Skeletal muscle satellite cell (primary cell): Measurements from ENCODE around the gene MRPS5. TPM values are rescaled to one million over a fixed set of nuclear protein-coding genes. Genes with fewer than 3 reads are reported as not detected.
A peak's percentile ranks its signal among the peaks of the same experiment; 100 is the strongest.

Experiments used
- H3K27me3 ChIP-seq: 2 replicates; pipeline ENCODE4 v1.7.0; 2013; ENCODE audit warnings: low read length; ENCODE audit not compliant: control insufficient read depth, insufficient read depth
- H3K36me3 ChIP-seq: 2 replicates; pipeline ENCODE4 v1.7.0; 2013; ENCODE audit warnings: mild to moderate bottlenecking, control low read depth, low read length; ENCODE audit not compliant: insufficient read depth
- H3K4me1 ChIP-seq: 2 replicates; pipeline ENCODE4 v1.7.0; 2013; ENCODE audit warnings: low read length; ENCODE audit not compliant: control insufficient read depth, insufficient read depth
- H3K4me2 ChIP-seq: 2 replicates; pipeline ENCODE4 v1.7.0; 2013; ENCODE audit warnings: mild to moderate bottlenecking, low read length
- H3K4me3 ChIP-seq: 2 replicates; pipeline ENCODE4 v1.7.0; 2013; ENCODE audit warnings: low read length
- H3K9ac ChIP-seq: 2 replicates; pipeline ENCODE4 v1.7.0; 2013; ENCODE audit warnings: mild to moderate bottlenecking, low read depth, low read length, moderate library complexity
- H3K9me3 ChIP-seq: replicated peaks from 2 replicates; pipeline ENCODE4 v1.7.0; 2013; ENCODE audit warnings: mild to moderate bottlenecking, control low read depth, low read length
- total RNA-seq: library from RNA; depleted of rRNA; stranded (reverse); fragments of >200 nt; gene quantifications from 2 replicates; pipeline ENCODE4 v1.2.3, GENCODE V29; 2012; rRNA removed

Gene MRPS5
- total RNA-seq = 41.1 and 42.3 TPM in 2 replicates

DNA sequence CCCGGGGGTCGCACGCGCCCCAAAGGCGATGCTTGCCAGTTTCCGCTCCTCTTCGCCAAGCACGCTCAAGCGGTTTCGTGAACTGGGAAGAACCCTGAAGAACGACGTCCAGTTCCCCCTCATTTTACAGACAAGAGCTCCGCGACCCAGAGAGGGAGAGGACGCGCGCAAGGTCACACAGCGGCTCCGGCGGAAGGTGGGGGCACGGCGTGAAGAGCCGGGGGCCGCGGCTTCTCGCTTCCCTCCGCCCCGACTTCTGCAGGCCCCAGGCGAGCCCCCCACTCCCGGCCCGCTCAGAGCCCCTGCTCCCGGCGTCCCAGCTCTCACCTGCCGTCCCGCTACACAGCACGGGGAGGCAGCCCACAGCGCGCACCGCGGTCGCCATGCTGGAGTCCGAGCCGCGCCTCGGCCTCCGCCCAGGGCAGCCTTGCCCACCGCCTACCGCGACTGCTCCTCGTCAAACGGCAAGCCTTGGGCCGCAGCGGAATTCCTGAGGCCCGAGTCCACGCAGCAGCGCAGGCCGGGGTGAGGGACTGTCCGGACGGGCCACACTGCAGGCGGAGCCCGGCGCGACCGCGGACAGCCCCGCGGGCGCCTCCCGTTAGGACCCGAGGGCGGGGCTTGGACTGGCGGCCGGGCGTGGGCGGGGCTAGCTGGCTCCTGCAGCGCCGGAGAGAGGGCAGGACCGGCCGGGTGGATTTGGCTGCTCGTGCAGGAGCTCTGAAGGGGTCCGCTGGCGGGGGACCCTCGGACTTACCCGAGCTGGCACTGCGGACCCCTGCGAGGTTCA is at the start of gene MRPS5:
Gene MRPS5 (minus strand): TSS at position 402 of the 790 bp plus-strand sequence. CDS start 17 bp downstream, at position 385.
- H3K4me1 ChIP-seq = peaks cover 15% of the 10 kb centered on the region
- peak within 1 kb of the TSS; percentile 98 for H3K9ac ChIP-seq
- H3K4me3 ChIP-seq = peak within 1 kb of the TSS; percentile 100
- H3K36me3 ChIP-seq = no peaks in the 10 kb centered on the region
- no peaks in the 10 kb centered on the region for H3K9me3 ChIP-seq
- no peaks in the 10 kb centered on the region for H3K27me3 ChIP-seq
- peak within 1 kb of the TSS; percentile 98 for H3K4me2 ChIP-seq

DNA sequence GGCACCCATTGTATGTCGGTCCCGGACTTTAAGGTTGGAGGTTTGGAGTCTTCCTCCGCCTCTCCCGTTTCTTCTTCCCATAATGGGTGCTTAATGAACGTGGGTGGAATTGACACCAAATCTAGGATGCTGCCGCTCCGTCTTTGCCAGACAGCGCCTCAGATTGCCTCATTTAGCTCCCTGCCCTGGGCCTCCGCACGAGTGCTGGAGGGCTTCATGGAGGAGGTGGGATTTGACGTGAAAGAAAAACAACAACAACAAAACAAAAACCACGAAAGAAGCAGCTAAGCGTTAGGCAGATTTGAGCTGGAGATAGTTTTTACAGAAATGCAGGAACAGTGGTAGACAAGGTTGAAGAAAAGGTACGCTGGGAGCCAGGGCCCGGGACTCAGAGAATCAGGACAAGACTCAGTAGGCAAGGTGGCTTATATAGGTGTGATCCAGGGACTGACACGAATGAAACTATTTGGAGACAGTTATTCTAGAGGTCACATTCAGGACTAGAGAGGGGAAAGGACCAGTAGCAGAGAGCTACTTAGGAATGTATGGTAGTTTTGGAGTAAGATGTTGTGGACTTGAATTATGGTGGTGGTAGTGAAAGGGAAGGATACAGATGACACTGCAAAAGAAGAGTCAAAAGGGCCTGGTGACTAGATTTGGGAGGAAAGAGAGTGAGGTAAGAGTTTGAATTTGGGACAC is 44.6 kb upstream of the MRPS5 start:
- no peaks in the 10 kb centered on the region for H3K27me3 ChIP-seq
- peak overlapping the region; percentile 91 for H3K9ac ChIP-seq
- H3K4me2 ChIP-seq = peak overlapping the region; percentile 93
- peaks cover 12% of the 10 kb centered on the region for H3K4me1 ChIP-seq
- H3K9me3 ChIP-seq = no peaks in the 10 kb centered on the region
- H3K4me3 ChIP-seq = peak overlapping the region; percentile 96
- H3K36me3 ChIP-seq = no peaks in the 10 kb centered on the region

DNA sequence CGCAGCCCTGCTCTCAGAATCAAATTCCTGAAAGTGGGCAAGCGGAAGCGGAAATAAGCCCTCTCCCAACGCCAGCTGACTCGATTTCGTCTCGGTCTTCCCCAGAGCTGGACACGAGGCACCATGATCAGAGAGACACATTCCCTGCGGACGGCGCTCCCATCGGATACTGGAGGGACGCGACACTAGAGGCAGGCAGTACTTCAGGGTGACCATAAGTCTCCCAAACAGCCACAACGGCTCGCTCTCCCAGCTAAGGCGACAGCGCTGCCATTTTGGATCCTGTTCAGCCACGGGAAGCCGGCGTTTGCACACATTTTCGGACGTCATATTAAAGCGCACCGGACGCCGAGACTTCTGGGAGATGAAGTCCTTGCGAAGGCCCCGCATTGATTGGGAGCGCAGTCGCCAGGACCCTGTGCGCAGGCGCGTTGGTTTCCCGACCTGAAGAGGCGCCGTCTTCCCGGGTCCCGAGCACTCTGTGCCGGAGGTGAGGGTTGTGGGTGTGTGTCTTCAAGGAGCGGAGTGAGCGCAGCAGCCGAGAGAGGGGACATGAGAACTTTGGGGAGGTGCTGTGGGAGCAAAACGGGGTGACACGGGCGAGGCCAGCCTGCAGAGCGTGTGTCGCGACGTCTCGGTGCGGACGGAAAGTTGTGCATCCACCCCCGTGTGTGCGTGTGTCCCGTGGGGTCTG is 43.9 kb upstream of the MRPS5 start, which contains the start of gene ZNF2:
Gene ZNF2 (plus strand): TSS at position 439 of the 694 bp plus-strand sequence. CDS start 10,418 bp downstream, outside the sequence.
- H3K4me2 ChIP-seq = peak within 1 kb of the TSS; percentile 93
- no peaks in the 10 kb centered on the region for H3K9me3 ChIP-seq
- H3K9ac ChIP-seq = peak within 1 kb of the TSS; percentile 91
- H3K4me1 ChIP-seq = peaks cover 12% of the 10 kb centered on the region
- H3K27me3 ChIP-seq = no peaks in the 10 kb centered on the region
- H3K36me3 ChIP-seq = no peaks in the 10 kb centered on the region
- peak within 1 kb of the TSS; percentile 96 for H3K4me3 ChIP-seq

DNA sequence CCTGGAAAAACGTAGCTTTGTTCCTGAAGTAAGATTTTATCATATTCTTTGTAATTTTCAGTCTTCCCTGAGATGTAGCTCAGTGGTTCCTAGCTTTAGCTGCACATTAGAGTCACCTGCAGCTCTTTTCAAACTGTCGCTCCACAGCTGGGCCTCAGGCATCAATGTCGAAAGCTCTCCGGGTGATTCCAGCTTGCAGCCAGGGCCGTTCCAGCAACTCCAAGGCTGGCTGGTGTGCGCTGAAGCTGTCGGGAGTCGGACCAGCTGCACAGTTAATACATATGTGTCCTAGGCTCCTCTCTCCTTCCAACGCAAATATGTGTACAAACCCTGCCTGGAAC is 43.4 kb upstream of the MRPS5 start:
- no peaks in the 10 kb centered on the region for H3K36me3 ChIP-seq
- peak overlapping the region; percentile 96 for H3K4me3 ChIP-seq
- H3K9me3 ChIP-seq = no peaks in the 10 kb centered on the region
- peak overlapping the region; percentile 91 for H3K9ac ChIP-seq
- H3K4me2 ChIP-seq = peak overlapping the region; percentile 93
- H3K27me3 ChIP-seq = no peaks in the 10 kb centered on the region
- peaks cover 15% of the 10 kb centered on the region for H3K4me1 ChIP-seq

DNA sequence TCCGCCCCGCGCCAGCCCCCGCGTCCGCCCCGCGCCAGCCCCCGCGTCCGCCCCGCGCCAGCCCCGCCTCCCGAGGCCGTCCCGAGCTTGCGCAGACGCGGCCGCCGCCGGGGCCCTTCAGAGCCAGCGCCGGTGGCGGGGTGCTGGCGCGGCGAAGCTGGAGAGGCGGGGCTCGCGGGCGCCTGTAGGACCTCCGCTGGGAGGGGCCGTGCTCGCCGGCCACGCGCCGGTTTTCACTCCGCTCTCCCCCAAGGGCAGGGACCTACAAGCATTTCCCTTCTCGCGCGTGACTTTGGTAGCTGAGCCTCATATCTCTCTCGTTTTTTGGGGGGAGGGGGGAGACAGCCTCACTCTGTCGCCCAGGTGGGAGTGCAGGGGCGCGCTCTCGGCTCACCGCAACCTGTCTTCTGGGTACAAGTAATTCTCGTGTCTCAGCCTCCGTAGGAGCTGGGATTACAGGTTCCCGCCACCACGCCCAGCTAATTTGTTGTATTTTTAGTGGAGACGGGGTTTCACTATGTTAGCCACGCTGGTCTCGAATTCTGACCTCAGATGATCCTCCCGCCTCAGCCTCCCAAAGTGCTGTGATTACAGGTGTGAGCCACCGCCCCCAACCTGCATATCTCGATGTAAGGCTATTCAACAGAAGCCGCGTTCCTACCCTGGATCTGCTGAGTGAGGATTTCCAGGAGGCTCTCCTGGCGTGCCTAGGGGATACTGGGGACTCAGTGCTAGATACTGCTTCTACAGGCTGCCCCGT is 38.3 kb upstream of the MRPS5 start, which contains the start of gene ZNF514:
Gene ZNF514 (minus strand): TSS at position 159 of the 760 bp plus-strand sequence. CDS start 6,595 bp downstream, outside the sequence.
- Histone ChIP-seq H3K27me3 (no peaks in the 10 kb centered on the region), H3K9ac (peak within 1 kb of the TSS; percentile 86), H3K4me1 (peaks cover 23% of the 10 kb centered on the region), H3K4me2 (peak within 1 kb of the TSS; percentile 98), H3K9me3 (no peaks in the 10 kb centered on the region), H3K36me3 (peaks cover 24% of the 10 kb centered on the region), H3K4me3 (peak within 1 kb of the TSS; percentile 88)

DNA sequence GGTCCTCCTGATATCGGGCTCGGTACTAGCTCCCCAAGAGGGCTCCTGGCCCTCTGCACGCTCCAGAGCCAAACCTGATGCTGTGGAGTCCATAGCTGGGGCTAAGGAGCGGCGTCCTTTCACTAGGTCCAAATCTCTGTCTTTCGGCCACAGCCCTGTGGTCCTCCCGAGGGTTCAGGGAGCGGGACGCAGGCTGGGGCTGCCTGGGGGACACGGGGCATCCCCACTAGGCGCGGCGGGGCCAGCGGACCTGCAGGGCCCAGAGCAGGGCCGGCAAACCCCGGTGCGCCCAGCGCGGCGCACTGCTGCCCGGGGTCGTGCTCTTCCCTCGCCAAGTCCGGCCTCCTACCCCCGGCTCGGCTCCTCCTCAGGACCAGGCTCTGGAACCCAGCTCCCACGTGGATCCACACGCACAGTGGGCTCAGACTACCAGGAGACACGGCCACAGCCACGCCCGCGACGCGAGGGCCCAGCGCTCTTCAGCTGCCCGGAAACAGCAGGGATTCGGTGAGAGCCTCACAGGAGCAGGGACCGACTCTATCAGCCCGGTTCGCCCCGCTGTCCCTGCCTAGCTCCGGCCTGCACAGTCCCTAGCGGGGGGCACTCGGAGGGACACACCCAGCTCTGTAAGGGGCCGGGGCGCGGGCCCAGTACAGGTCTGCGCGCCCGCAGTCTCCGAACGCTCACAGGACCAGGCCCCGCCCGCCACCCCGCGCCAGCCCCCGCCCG is 37.4 kb upstream of the MRPS5 start:
- Histone ChIP-seq H3K9ac (peak overlapping the region; percentile 86), H3K9me3 (peaks cover 4% of the 10 kb centered on the region), H3K4me2 (peak overlapping the region; percentile 93), H3K4me3 (peak overlapping the region; percentile 88), H3K36me3 (peaks cover 32% of the 10 kb centered on the region), H3K4me1 (peaks cover 17% of the 10 kb centered on the region), H3K27me3 (no peaks in the 10 kb centered on the region)

DNA sequence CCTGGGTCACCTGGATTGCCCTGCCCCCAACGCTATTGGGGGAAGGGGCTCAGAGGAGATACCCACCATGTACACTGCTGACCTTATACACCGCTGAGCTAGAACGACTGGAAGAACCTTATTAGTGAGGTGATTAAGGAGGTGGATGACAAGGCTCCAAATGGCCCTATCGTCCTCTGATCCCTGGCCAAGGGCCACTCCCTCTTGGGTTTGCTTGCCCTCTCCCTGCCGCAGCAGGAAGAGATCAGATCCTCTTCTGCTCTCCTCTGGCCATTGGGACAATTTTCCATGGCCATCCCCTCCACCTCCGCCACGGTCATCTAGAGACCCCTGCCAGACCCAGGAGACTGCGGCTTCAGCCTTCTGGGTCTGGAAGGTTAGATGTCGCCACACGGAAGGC is 36.8 kb upstream of the MRPS5 start:
- Histone ChIP-seq H3K9me3 (peaks cover 9% of the 10 kb centered on the region), H3K36me3 (peaks cover 37% of the 10 kb centered on the region), H3K4me1 (peaks cover 17% of the 10 kb centered on the region), H3K27me3 (no peaks in the 10 kb centered on the region), H3K9ac (peak overlapping the region; percentile 86), H3K4me2 (peak overlapping the region; percentile 93), H3K4me3 (peak overlapping the region; percentile 88)

DNA sequence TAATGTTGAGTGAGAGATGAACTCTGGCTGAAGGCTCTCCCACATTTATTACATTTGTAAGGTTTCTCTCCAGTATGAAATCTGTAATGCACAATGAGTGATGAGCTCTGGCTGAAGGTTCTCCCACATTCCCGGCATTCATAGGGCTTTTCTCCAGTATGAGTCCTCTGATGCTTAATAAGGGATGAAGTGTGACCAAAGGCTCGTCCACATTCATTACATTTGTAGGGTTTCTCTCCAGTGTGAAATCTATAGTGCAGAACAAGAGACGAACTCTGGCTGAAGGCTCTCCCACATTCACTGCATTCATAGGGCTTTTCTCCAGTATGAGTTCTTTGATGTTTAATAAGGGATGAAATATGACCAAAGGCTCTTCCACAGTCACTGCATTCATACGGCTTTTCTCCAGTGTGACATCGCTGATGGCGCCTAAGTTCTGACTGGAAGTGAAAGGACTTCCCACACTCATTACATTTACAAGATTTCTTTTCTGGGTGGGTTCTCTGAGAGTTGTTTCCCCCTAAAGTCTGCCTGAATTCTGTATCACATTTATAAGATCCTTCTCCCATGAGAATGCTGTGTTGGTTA is 27.9 kb upstream of the MRPS5 start:
- peaks cover 78% of the 10 kb centered on the region for H3K36me3 ChIP-seq
- H3K9me3 ChIP-seq = peaks cover 80% of the 10 kb centered on the region

DNA sequence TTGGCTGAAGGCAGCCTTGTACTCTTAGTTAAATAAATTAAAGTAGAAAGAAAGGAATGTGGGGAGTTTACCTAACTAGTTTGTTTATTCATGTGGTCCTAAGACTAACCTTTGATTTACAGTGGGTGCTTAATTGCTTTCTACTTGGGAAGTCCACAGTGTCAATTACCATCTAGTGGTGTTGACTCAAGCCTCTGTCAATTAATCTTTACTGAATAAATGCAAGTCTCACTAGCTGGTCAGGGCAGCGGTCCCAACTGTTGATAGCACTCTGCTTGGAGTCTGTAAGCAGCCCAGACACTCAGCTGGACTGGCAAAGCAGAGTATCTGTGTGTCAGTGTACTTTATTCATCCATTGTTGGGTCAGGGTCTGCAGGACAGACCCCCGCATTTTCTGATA is 22.2 kb upstream of the MRPS5 start:
- Histone ChIP-seq H3K9me3 (peaks cover 40% of the 10 kb centered on the region), H3K9ac (no peak overlapping the region), H3K4me1 (no peaks in the 10 kb centered on the region), H3K27me3 (no peaks in the 10 kb centered on the region), H3K36me3 (peaks cover 23% of the 10 kb centered on the region), H3K4me3 (no peak overlapping the region), H3K4me2 (no peak overlapping the region)

More for the DNA sequence above, 27.9 kb upstream of the MRPS5 start:
- H3K27me3 ChIP-seq = no peaks in the 10 kb centered on the region
- no peak overlapping the region for H3K9ac ChIP-seq
- H3K4me2 ChIP-seq = no peak overlapping the region
- no peak overlapping the region for H3K4me3 ChIP-seq
- H3K4me1 ChIP-seq = no peaks in the 10 kb centered on the region

DNA sequence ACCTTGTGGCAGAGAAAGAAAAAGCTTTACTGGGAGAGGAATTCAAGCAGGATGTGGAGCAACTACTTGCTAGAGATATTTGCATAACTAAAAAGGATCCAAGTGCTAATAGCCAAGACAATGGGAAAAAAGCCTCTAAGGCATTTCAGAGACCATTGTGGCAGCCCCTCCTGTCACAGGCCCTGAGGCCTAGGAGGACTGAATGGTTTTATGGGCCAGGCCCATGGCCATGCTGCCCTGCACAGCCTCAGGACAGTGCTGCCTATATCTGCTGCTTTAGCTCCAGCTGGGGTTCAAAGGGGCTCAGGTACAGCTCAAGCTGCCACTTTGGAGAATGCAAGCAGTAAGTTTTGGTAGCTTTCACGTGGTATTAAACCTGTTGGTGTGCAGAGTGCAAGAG is 17.1 kb upstream of the MRPS5 start:
- Histone ChIP-seq H3K36me3 (no peaks in the 10 kb centered on the region), H3K9me3 (peaks cover 8% of the 10 kb centered on the region), H3K27me3 (no peaks in the 10 kb centered on the region), H3K4me1 (no peaks in the 10 kb centered on the region), H3K9ac (no peak overlapping the region), H3K4me2 (no peak overlapping the region), H3K4me3 (no peak overlapping the region)
